HCT116 (cell line): ENCODE results near the gene FRMPD1. TPM values are rescaled to one million over a fixed set of nuclear protein-coding genes. Genes with fewer than 3 reads are reported as not detected.

Experiments used
- ATAC-seq: fragments of 200-7000 bp; cut with Tn5 transposase; 2 replicates; pipeline ENCODE4 v1.9.1; 2020; ENCODE audit warnings: mild to moderate bottlenecking, moderate library complexity
- BruUV-seq: library from RNA; stranded (reverse); fragments of 400-500 nt; replicated peaks from 2 replicates; lab custom pipeline; 2021; lab: Mats Ljungman, UMichigan
- CTCF ChIA-PET: fragments of 300-600 bp; sonication (Branson Sonifier 250); formaldehyde crosslinking; loops from one replicate; lab custom pipeline; 2021; ENCODE audit warnings: antibody characterized with exemption; lab: Charles Lee
- POLR2A ChIA-PET: fragments of 300-600, 350-600 bp; sonication (Branson Sonifier 250); formaldehyde crosslinking; loops from one replicate; lab custom pipeline; 2021; ENCODE audit warnings: antibody characterized with exemption; lab: Charles Lee
- RAD21 ChIA-PET, 2 experiments: fragments of 300-600 bp; sonication (Branson Sonifier 250); formaldehyde crosslinking; loops; one replicate each; lab custom pipeline; 2023; ENCODE audit warnings: low total read pairs in 2 of 2; ENCODE audit not compliant: uncharacterized antibody in 2 of 2, unreplicated experiment in 2 of 2, low non-redundant PET in 1 of 2; lab: Charles Lee
- DNase-seq: peaks from one replicate; pipeline ENCODE4 v3.0.0-alpha.2; 2010; ENCODE audit warnings: low read depth, low spot score
- H2AFZ ChIP-seq: fragments of 200-600 bp; shearing (Covaris generic), sonication (generic); 2 replicates; pipeline ENCODE4 v1.6.1; 2017; ENCODE audit warnings: low read depth, mixed run types, mixed read lengths, antibody characterized with exemption, low read length; ENCODE audit not compliant: poor library complexity, severe bottlenecking
- H3K27ac ChIP-seq: 2 replicates; pipeline ENCODE4 v1.5.1; 2012; ENCODE audit warnings: low read depth, low read length
- H3K27me3 ChIP-seq: fragments of 200-600 bp; sonication (generic); 2 replicates; pipeline ENCODE4 v1.6.1; 2016; ENCODE audit warnings: mixed run types, low read length, mixed read lengths; ENCODE audit not compliant: insufficient read depth
- H3K36me3 ChIP-seq, 2 experiments: fragments of 200-500 bp in 1 of 2; fragments of 200-600 bp in 1 of 2; sonication (Bioruptor generic) in 1 of 2; sonication (generic) in 1 of 2; 2 replicates each; pipeline versions ENCODE4 v1.5.1 to v1.6.1; 2014 to 2016; ENCODE audit warnings: low read length in 2 of 2, inconsistent platforms in 1 of 2, mixed read lengths in 1 of 2, mixed run types in 1 of 2; ENCODE audit not compliant: insufficient read depth in 2 of 2, control insufficient read depth in 1 of 2
- H3K4me1 ChIP-seq, 2 experiments: fragments of 200-600 bp in 1 of 2; sonication (generic) in 1 of 2; 2 replicates each; pipeline versions ENCODE4 v1.5.1 to v1.6.1; 2012 to 2017; ENCODE audit warnings: low read length in 2 of 2, inconsistent platforms in 1 of 2, mild to moderate bottlenecking in 1 of 2, mixed read lengths in 1 of 2, mixed run types in 1 of 2, moderate library complexity in 1 of 2; ENCODE audit not compliant: insufficient read depth in 2 of 2, control insufficient read depth in 1 of 2
- H3K4me2 ChIP-seq: fragments of 200-600 bp; sonication (generic); 2 replicates; pipeline ENCODE4 v1.6.1; 2017; ENCODE audit warnings: mixed run types, low read length, mixed read lengths
- H3K4me3 ChIP-seq, 2 experiments: fragments of 200-600 bp in 1 of 2; sonication (generic) in 1 of 2; replicated peaks in 1 of 2; 2 replicates each; pipeline ENCODE4 v1.5.1; 2011 to 2016; ENCODE audit warnings: low read length in 2 of 2, control low read depth in 1 of 2, low read depth in 1 of 2, mild to moderate bottlenecking in 1 of 2, mixed read lengths in 1 of 2, mixed run types in 1 of 2
- H3K79me2 ChIP-seq: fragments of 200-600 bp; sonication (generic); 2 replicates; pipeline ENCODE4 v1.6.1; 2017; ENCODE audit warnings: mild to moderate bottlenecking, mixed run types, low read length, moderate library complexity, mixed read lengths; ENCODE audit not compliant: insufficient read depth
- H3K9ac ChIP-seq: fragments of 200-600 bp; sonication (generic); 2 replicates; pipeline ENCODE4 v1.6.1; 2016; ENCODE audit warnings: low read length, mixed read lengths
- H3K9me2 ChIP-seq: fragments of 200-600 bp; sonication (generic), shearing (Covaris generic); 2 replicates; pipeline ENCODE4 v1.6.1; 2017; ENCODE audit warnings: mixed run types, mild to moderate bottlenecking, moderate library complexity; ENCODE audit not compliant: insufficient read depth
- H3K9me3 ChIP-seq, 2 experiments: fragments of 200-500 bp in 1 of 2; fragments of 200-600 bp in 1 of 2; sonication (Bioruptor generic) in 1 of 2; sonication (generic) in 1 of 2; 2 replicates each; pipeline ENCODE4 v1.6.1; 2014 to 2017; ENCODE audit warnings: low read length in 2 of 2, mixed read lengths in 2 of 2, inconsistent platforms in 1 of 2, low read depth in 1 of 2, mild to moderate bottlenecking in 1 of 2, mixed run types in 1 of 2, moderate library complexity in 1 of 2; ENCODE audit not compliant: control insufficient read depth in 1 of 2, insufficient read depth in 1 of 2
- H4K20me1 ChIP-seq: fragments of 200-600 bp; sonication (generic), shearing (Covaris generic); 2 replicates; pipeline ENCODE4 v1.6.1; 2017; ENCODE audit warnings: mixed run types, mild to moderate bottlenecking, moderate library complexity; ENCODE audit not compliant: insufficient read depth
- CEBPB ChIP-seq: IDR thresholded peaks from 2 replicates; pipeline ENCODE4 v1.6.1; 2012; ENCODE audit warnings: low read depth
- CTCF ChIP-seq, 3 experiments: fragments of 200-600 bp in 1 of 3; sonication (generic) in 1 of 3; IDR thresholded peaks in 2 of 3; conservative IDR thresholded peaks in 1 of 3; 2 replicates each; pipeline ENCODE4 v1.5.1; 2012 to 2017; ENCODE audit warnings: low read depth in 2 of 3, low read length in 2 of 3, antibody characterized with exemption in 1 of 3, borderline replicate concordance in 1 of 3, control low read depth in 1 of 3, mild to moderate bottlenecking in 1 of 3, mixed read lengths in 1 of 3, mixed run types in 1 of 3, moderate library complexity in 1 of 3; ENCODE audit not compliant: insufficient read depth in 1 of 3
- EGR1 ChIP-seq: IDR thresholded peaks from 2 replicates; pipeline ENCODE4 v1.6.1; 2012; ENCODE audit warnings: low read depth
- EZH2 ChIP-seq: fragments of 200-600 bp; sonication (generic); IDR thresholded peaks from 2 replicates; pipeline ENCODE4 v1.6.1; 2017; ENCODE audit warnings: antibody characterized with exemption, mixed run types
- EZH2phosphoT487 ChIP-seq: fragments of 200-600 bp; IDR thresholded peaks from 2 replicates; pipeline ENCODE4 v1.6.1; 2018; ENCODE audit warnings: antibody characterized with exemption, borderline replicate concordance
- FOSL1 ChIP-seq: IDR thresholded peaks from 2 replicates; pipeline ENCODE4 v1.6.1; 2012; ENCODE audit warnings: low read depth
- MAX ChIP-seq: IDR thresholded peaks from 2 replicates; pipeline ENCODE4 v1.6.1; 2012
- POLR2A ChIP-seq: IDR thresholded peaks from 2 replicates; pipeline ENCODE4 v1.7.0; 2011; ENCODE audit warnings: borderline replicate concordance; ENCODE audit not compliant: insufficient read depth, insufficient read length; ENCODE audit errors: extremely low read depth
- POLR2AphosphoS5 ChIP-seq: IDR thresholded peaks from 2 replicates; pipeline ENCODE4 v1.6.1; 2011; ENCODE audit warnings: mild to moderate bottlenecking, low read depth, low read length, moderate library complexity
- YY1 ChIP-seq: IDR thresholded peaks from 2 replicates; pipeline ENCODE4 v1.6.1; 2011; ENCODE audit warnings: low read length, low read depth, moderate library complexity, mild to moderate bottlenecking; ENCODE audit not compliant: insufficient replicate concordance; ENCODE audit errors: extremely low read depth
- intact Hi-C: fragments of 100-400 bp; cut with micrococcal nuclease; formaldehyde crosslinking; loops from 2 replicates; pipeline ENCODE4 v1.10.0; 2022
- total RNA-seq: library from RNA; stranded (reverse); gene quantifications from one replicate; pipeline ENCODE4 v1.2.1, GENCODE V29; 2021; ENCODE audit not compliant: unreplicated experiment

FRMPD1 gene
- total RNA-seq, 1 experiment from 2014 or later, result 0.52 TPM

DNA sequence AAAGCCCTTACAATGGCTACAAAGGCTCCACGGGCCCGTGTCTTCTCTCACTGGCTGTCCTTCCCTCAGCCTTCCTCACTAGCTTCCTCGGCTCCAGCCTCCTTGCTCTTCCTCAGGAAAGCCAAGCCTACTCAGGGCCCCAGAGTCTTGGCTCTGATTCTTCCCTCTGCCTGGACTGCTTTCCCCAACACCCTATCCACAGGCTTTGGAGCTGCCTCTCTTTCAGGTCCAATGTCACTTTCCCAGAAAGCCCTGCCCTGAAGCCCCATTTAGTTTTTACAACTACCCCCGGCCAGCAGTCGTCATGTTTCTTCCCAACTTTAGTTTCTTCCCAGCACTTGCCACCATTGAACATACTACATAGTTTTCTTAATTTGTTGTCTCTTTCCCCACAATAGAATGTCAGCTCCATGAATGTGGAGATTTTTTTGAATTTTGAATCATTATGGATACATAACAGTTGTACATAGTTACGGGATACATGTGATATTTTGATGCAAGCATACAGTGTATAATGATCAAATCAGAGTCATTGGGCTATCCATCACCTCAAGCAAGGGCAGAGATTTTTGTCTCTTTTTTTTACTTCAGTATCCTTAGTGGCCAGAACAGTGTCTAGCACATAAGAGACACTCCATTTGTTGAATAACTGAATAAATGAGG is 40.9 kb upstream of the FRMPD1 start:
- TF ChIP-seq CTCF (IDR thresholded peaks at IDR 0.05 in 2 of 3, conservative IDR thresholded peaks at IDR 0.05 in 1 of 3; ENCODE audit: borderline replicate concordance in 1 of 3, insufficient read depth in 1 of 3, low read depth in 2 of 3, low read length in 2 of 3), result no peak
- TF ChIP-seq MAX, result no peak
- no peak for TF ChIP-seq CEBPB
- no peak for TF ChIP-seq POLR2A
- TF ChIP-seq FOSL1, result no peak
- TF ChIP-seq EZH2, result no peak
- TF ChIP-seq POLR2AphosphoS5, result no peak
- no peak for TF ChIP-seq YY1
- TF ChIP-seq EGR1, result no peak
- no peak for TF ChIP-seq EZH2phosphoT487
- Histone ChIP-seq H2AFZ (no peak overlapping the region), H3K27ac (no peak overlapping the region), H3K4me3 (no peak overlapping the region), H3K9me2 (no peaks in the 10 kb centered on the region; the same call in 1 of the 2 replicates), H3K4me2 (no peak overlapping the region), H3K9ac (no peak overlapping the region), H3K4me1 (no peaks in the 10 kb centered on the region), H3K27me3 (peaks cover 20% of the 10 kb centered on the region; the same call in 1 of the 2 replicates), H3K36me3 (no peaks in the 10 kb centered on the region), H3K79me2 (no peaks in the 10 kb centered on the region), H4K20me1 (no peaks in the 10 kb centered on the region), H3K9me3 (no peaks in the 10 kb centered on the region)
- ChIA-PET POLR2A (no interaction called here), CTCF (no interaction called here), RAD21 (no interaction called here)
- no peak for DNase-seq
- ATAC-seq, result no peak
- BruUV-seq, result no TSS peak
- intact Hi-C loops, result no loop called here
